Activated CD4-positive, CD25-positive, alpha-beta regulatory T cell (primary cell): ENCODE data around the gene ARPC5L.
"Not testable (repeated sequence)": the region's sequence is repeated elsewhere in the genome, so short reads cannot be mapped to it uniquely, and the experiment has no call there.

Source experiments
- DNase-seq, 4 experiments: peaks; one replicate each; lab custom pipeline; 2025; lab: John Stamatoyannopoulos, UW

ARPC5L gene

DNA sequence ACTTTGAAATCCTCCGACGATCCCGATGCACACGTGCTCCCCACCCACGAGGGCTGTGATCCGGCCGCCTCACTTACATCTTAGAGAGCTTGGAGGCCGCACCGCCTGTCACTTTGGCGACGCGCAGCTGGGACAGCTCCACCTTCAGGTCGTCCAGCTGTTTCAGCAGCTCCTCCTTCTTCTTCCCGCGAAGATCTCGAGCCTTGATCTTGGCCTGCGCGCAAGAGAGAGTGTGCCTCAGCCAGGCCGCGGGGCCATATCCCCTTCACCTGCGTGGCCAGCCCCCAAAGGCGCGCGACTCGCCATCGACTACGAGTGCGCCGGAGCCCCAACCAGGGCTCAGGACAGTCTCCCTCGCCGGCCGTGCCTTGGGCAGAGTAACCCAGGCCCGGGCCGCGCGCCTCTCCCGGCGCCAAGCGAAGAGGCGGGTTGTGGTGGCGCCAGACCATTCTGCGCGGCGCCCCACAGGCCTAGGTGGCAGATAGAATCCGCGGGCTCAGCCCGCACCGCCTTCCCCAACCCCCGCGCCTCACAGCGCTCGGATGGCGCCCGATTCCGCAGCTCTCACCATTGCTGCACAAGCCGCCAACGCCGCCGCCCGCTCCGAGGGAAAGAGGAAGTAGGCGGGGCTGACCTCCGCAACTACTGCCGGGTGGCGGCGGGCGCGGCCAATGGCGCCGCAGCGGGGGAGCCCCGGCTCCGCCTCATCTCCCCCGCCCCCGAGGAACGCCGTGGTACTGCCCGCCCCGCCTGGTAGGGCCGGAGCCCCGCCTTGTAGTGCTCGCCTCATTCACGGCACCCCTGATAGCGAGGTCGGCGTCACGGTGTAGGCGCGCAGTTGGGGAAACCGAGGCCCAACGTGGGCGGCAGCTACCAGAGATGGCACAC, at the start of gene ARPC5L, which contains the start of gene RPL35:
TSS of gene ARPC5L (plus strand) at position 789 of the 888 bp plus-strand sequence. CDS start 7,161 bp downstream, outside the sequence.
TSS of gene RPL35 (minus strand) at position 616 of the 888 bp plus-strand sequence. CDS start at position 571, 45 bp downstream.
- peak; percentile 91 to 94 (median 93) for DNase-seq

DNA sequence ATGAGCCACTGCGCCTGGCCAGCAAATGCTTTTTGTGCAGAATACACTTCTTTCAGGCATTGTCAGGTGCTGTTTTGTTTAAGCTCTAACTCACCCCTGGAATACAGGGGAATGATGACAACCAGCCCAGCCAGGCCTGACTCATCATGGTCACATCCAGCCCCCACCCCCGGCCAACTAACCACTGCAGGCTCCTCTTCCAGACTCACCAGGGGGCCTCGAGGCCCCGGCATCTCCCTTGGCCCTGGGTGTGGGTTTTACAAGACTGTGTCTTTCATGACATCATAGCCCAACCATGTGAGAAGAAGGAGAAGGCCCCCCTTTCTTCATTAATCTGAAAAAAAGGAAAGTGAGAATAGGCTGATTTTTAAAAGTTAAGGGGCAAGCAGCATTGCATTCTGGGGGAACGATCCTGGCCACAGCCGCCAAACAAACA, 49.5 kb upstream of the ARPC5L start:
- no peak for DNase-seq

DNA sequence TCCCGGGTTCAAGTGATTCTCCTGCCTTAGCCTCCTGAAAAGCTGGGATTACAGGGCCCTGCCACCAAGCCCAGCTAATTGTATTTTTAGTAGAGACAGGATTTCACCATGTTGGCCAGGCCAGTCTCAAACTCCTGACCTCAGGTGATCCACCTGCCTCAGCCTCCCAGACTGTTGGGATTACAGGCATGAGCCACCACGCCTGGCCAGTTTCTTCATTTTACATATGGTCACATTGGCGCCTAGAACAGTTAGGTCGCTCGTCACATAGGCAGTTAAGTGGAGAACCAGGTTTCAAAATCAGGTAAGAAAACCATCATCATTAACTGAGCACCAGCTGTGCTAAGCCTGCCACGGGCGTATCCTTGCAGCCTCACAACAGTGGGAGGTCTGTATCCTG, 48.9 kb upstream of the ARPC5L start:
- DNase-seq: no peak

DNA sequence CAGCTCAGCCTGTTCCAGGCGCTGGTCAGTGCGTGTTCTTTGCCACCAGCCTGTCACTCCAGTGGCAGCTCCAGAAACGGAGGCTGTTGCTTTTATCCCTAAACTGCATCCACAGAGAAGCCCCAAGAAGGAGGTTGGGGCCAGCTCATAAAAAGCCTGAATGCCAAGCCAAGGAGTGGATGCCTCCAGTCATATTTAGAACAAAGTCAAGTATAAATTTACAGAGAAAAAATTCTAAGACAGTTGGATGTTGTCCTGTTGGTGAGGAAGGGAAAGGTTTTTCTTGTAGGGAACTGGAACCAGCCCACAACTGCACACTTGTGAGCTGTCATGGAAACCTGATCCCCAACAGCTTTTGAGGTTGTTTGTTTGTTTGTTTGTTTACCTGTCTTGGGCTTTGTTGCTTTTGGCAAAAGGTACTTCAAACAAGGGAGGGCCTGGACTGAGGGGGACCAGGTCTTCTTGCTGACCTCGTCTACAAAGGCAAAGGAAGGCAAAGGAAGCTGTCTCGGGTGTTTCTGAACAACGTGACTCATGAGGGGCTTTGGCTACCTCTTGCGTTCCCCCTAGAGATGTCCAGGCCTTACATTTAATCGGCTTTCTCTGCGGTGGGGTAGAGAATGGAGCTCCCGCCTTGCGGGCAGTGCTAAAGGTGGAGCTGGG, 48.3 kb upstream of the ARPC5L start:
- no peak for DNase-seq

DNA sequence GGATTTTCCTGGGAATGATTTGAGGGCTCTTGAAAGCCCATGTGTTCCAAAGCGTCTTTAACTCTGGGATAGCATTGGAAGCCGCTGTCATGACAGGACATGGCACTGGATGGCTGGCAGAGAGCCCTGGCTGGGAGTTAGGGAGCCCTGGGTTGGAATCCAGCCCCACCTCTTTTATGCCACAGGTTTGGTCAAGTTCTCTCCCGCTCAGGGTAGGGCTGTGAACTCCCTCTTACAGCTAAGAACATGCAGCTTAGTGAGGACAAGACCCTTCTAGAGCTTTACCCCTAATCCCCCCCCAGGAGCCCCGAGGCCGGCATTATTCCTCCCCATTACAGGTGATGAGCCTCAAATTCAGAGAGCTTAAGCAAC, 47.8 kb upstream of the ARPC5L start:
- DNase-seq: no peak

DNA sequence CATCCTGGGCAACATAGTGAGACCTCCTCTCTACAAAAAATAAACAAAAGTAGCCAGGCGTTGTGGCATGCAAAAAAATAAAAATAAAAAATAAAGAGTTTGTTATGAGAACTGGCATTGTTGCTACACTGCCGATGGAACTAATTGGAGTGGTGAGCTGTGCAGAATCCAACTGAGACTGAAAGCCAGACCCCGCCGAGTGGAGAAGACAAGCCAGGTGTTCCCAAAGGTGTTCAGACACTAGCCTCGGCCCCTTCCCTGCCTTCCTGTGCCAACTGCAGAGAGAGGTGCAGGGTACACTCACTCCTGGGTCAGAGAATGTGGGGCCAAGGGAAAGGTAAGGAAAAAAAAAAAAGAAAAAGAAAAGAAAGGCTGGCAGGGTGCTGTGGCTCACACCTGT, 46.3 kb upstream of the ARPC5L start:
- DNase-seq: no peak

DNA sequence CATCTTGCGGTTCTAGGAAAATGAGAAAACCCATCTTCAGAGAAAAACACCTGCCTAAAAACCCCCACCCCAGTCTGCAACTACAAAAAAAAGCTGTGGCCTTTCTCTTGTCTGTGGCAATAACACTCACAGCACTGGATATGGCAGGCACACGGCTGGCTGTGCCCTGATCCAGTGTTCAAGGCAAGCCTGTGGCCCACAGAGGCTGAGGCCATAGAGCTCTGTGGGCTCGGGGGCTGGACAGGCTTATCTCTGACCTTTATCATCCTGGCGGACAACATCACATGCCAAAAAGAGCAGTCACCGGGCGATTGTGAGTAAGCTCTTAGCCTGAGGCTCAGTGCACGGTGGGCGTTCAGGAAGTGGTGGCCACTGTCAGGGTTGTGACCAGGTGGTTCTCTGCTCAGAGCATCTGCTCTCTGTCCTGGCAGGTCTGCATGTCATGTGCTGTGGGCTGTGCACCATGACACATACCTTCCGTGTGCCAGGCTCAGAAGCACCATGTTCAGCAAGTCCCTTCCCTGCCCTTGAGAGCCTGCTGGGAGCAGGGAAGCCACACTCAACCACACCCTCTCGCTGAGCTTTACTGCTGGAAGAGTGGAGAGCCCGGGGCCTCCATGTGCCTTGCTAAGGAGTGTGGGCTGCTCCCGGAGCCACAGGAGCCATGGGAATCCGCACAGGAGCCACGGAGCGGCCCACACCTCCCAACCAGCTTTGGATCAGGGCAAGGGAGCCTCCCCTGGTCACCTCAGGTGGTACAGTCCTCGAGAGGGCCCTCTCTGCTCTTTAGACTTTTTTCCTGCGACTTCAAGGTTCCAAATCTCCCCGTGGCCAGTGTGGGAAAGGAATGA, 43.3 kb upstream of the ARPC5L start:
- DNase-seq: no peak

DNA sequence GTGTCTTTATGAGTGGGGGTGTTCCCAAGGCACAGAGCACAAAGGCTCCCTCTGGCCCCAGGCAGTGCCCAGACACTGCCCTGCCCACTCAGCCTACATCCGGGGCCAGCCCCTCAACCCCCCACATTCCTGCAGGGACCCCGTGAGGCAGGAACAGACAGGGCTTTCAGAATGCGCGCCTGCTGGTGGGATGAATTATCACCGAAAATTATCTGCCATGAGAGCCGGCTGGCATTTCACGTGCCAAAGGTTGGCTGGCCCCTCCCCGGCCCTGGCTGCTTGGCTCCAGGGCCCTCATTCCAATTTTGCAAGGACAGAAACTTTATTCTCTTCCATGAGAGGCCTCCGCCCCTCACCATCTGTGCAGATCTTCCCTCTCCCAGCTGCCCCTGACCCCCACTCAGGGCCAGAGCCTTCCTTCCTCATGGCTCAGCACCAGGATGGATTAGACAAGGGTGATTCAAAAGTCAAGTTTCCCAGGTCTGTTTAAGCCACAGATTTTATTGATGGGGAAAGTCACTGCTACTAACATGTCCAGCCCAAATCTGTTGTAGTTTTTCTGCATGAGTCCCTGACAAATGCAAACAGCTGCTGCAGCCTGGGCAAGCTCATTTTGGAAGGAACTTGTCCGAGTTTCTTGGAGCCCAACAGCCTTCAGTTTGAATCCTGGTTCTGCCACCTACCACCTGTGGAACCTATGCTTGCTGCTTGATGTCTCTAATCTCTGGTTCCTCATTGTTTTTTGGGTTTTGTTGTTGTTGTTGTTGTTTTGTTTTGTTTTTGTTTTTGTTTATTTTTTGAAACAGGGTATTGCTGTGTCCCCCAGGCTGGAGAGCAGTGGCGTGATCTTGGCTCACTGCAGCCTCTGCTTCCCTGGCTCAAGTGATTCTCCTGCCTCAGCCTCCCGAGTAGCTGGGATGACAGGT, 41.0 kb upstream of the ARPC5L start:
- DNase-seq: no peak

DNA sequence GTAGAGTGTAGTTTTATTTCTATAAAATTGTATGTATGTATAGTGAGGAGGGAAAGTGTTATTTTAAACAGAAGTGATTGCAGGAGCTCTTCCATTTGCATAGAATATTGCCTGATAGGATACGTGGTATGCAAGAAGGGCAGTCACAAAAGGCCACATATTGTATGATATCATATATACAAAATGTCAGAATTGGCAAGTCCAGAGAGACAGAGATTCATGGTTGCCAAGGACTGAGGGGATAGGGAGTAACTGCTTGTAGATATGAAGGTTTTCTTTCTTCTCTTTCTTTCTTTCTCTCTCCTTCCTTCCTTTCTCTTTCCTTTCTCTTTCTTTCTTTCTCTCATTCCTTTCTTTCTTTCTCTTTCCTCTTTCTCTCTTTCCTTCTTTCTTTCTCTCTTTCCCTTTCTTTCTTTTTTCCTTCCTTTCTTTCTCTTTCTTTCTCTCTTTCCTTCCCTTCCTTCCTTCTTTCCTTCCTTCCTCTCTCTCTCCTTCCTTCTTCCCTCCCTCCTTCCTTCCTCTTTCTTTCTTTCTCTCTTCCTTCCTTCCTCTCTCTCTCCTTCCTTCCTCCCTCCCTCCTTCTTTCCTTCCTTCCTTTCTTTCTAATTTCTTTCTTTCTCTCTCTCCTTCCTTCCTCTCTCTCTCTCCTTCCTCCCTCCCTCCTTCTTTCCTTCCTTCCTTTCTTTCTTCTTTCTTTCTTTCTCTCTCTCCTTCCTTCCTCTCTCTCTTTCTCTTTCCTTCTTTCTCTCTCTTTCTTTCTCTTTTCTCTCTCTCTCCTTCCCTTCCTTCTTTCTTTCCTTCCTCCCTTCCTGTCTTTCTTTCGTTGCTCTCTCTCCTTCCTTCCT, 33.2 kb upstream of the ARPC5L start:
- DNase-seq: no peak

DNA sequence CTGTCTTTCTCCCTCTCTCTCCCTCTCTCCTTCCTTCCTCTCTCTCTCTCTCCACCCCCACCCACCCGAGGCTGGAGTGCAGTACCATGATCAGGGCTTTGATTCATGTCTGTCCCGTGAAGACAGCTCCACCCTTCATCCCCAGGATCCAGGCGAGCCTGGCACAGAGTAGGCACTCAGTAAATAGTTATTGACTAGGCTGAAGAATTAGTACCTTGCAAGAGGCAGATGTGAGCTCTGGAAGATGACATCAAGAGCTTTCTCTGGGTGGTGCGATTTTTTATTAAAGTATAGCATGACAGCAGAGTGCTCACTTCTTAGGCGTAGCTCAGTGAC, 32.6 kb upstream of the ARPC5L start:
- no peak for DNase-seq

DNA sequence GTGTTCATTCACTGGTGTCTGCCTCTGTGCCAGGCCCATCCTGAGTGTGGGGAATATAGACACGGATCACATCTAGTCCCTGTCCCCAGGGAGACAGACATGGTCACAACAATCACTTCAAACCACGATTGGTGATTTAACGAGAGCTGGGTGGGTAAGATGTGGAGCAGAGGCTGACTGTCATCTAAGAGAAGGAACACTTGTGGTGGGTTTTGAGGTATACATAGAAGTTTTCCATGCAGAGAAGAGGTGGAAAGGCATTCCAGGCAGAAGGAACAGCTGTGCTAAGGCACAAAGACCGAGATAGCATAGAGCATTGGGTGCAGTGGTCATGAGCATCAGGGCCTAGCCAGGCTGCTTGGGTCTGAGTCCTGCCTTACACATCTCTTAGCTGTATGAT, 31.3 kb upstream of the ARPC5L start:
- no peak for DNase-seq

DNA sequence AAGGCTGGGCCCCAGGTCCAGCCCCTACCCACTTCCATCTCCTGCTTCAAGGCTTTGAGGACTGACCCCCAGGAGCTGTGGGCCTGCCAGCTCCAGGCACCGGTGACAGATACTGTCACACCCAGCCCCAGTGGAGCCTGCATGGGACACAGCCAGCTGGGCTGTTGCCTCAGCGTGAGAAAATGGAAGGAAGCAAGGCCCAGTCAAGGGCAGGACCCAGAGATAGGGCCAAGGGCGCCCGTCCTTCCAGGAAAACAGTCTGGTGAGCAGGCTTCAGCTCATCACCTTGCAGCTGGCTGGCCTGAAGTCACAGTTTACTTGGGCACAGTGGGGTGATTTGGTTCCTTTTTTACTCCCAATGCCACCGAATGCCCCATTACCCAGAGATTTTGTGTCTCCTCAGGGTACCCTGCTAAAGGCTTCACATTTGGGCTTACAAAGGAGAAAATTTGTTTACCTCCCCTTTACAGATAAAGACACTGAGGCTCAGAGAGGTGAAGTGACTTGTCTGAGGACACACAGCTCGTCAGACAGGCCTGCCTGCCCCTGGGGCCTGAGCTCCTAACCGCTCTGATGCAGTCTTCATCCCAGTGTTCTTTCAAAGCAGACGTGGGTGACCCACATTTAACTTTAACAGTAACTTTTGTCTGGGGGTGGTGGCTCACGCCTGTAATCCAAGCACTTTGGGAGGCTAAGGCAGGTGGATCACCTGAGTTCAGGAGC, 30.1 kb upstream of the ARPC5L start:
- no peak for DNase-seq

DNA sequence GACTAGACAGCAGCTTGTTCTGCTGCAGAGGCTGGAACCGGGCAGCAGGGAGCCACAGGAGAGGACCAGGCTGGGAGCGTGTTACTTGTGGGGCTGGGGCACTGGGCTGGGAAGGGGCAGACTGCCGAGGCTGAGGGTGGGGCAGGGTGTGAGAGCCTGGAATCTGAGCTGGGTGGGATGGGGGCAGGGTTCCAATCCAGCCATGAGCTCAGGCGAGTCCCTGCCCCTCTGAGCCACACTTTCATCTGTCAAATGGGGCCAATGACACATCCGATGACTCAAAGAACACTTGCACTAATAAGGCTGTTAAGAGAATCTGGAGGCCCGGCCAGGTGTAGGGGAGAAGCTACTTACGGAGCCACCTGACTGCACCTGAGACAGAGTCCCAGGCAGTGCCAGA, 27.3 kb upstream of the ARPC5L start:
- DNase-seq: no peak

DNA sequence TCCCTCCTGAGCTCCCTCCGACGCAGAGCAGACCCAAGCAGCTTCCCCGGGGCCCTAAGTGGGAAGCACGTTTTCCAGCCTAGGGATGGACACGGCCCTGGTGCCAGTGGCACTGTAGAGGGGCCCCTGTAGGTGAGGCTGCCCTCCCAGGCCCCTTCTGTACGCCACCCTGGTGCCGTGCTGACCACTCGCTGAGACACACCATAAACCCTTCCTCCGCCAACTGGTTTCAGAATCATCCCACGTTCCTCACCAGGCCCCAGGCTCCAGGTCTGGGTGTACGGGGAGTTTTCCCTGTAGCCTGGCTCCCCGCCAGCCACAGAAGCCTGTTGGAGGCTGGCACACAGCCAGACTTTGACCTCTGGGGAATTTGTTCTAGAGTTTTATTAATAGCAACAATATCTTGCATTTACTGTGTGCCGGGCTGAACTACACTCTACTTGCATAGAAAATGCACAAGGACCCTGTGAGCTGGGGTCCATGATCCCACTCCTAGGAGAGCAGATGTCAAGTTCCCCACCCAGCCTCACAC, 26.8 kb upstream of the ARPC5L start:
- no peak for DNase-seq

DNA sequence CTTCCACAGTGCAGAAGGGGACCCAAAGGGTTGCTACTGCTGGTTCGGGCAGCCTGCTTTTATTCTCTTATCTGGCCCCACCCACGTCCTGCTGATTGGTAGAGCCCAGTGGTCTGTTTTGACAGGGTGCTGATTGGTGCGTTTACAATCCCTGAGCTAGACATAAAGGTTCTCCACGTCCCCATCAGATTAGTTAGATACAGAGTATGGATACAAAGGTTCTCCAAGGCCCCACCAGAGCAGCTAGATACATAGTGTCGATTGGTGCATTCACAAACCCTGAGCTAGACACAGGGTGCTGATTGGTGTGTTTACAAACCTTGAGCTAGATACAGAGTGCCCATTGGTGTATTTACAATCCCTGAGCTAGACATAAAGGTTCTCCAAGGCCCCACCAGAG, 23.8 kb upstream of the ARPC5L start:
- DNase-seq: not testable (repeated sequence)

DNA sequence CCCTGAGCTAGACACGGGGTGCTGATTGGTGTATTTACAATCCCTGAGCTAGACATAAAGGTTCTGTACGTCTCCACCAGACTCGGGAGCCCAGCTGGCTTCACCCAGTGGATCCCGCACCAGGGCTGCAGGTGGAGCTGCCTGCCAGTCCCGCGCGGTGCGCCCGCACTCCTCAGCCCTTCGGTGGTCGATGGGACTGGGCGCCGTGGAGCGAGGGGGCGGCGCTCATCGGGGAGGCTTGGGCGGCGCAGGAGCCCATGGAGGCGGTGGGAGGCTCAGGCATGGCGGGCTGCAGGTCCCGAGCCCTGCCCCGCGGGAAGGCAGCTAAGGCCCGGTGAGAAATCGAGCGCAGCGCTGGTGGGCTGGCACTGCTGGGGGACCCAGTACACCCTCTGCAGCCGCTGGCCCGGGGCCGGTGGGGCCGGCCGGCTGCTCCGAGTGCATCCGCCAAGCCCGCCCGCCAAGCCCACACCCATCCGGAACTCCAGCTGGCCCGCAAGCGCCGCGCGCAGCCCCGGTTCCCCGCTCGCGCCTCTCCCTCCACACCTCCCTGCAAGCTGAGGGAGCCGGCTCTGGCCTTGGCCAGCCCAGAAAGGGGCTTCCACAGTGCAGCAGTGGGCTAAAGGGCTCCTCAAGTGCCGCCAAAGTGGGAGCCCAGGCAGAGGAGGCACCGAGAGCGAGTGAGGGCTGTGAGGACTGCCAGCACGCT, 23.2 kb upstream of the ARPC5L start:
- not testable (repeated sequence) for DNase-seq

DNA sequence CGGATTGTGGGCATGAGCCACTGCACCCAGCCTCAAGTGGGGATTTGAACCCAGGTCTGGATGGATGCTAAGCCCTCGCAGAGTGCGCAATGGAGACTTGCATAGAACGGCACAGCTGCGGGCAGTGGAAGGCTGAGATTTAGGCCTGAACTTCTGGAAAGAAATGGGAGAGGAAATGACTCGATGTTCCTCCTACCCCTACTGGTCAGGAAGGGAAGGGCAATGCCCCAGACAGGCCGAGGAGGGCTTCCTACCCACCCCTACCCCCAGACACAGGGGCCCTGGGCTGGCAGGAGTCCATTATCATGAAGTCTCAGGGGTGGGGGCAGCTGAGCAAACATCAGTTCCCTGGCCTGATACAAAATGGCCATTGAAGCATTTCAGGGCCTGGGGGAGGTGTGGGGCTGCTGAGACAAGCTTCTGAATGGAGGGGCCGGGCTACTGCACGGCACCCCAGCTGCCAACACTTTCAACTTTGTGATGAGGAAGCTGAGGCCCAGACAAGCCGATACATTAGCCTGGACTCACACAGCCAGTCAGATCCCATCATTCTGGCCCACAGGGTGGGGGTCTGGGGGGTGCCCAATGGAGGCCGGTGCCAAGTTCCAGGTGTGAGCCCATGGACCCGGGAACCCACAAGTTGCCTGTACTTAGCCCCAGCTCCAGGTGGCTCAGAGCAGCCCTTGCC, 22.2 kb upstream of the ARPC5L start:
- no peak for DNase-seq

DNA sequence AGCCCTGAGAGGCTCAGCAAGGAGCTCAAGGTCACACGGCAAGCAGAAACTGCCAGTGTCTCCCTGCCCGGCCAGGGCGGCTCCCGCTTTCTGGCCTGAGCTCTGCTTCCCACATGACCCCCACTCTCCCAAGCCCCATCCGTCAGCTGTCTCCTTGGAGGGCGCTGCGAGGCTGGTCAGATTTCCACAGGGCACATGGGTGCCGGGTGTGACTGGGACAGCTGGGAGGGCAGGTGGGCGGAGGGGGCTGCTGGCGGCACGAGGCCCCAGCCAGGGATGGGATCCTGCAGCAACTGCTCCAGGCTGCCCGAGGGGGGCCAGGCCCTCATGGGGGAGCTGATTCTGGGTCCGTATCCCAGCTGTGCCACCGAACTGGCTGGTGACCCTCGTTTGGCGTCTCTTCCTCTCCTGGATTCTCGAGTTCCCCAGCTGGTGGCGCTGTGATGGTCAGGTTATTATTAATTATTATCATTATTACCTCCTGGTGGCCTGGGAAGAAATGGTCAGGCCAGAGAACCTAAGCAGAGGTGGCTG, 21.6 kb upstream of the ARPC5L start:
- DNase-seq: no peak
